Measurements from ENCODE around the gene PHF2.
A peak's percentile ranks its signal among the peaks of the same experiment; 100 is the strongest.

Gene PHF2

DNA sequence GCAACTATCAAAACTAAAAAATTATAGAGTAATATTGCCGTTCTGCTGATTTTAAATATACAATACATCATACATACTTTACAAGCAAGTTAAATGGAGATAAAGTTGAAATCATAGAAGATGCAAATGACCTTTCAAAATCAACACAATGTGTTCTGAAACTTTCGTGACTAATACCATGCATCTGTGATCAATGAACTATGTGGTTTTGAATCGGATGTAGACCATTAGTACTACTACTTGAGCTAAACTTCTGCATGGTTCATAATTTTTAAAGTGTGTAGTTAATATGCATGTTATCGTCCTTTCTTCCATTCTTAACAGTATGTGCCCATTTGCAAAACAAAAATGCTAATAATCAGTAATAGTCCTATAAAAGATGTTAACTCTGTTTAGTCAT lies 11.3 kb upstream of the PHF2 start:
- H3K4me3 ChIP-seq (ENCODE audit: low read depth, low read length) = no peak overlapping the region
- TF ChIP-seq, protein P1, sequence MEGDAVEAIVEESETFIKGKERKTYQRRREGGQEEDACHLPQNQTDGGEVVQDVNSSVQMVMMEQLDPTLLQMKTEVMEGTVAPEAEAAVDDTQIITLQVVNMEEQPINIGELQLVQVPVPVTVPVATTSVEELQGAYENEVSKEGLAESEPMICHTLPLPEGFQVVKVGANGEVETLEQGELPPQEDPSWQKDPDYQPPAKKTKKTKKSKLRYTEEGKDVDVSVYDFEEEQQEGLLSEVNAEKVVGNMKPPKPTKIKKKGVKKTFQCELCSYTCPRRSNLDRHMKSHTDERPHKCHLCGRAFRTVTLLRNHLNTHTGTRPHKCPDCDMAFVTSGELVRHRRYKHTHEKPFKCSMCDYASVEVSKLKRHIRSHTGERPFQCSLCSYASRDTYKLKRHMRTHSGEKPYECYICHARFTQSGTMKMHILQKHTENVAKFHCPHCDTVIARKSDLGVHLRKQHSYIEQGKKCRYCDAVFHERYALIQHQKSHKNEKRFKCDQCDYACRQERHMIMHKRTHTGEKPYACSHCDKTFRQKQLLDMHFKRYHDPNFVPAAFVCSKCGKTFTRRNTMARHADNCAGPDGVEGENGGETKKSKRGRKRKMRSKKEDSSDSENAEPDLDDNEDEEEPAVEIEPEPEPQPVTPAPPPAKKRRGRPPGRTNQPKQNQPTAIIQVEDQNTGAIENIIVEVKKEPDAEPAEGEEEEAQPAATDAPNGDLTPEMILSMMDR (IDR thresholded peaks at IDR 0.05; ENCODE audit: insufficient read depth, low read length, missing control alignments) = no peak
- no peak for DNase-seq (ENCODE audit: low read depth, low spot score)
- ChIA-PET CTCF (interaction anchor here (0.8 to 3.7 kb wide), 13 partner anchors 8 to 404 kb away, joined by 3 to 94 read pairs (median 10); partner anchors contain the start of genes FAM120A and FAM120AOS), POLR2A (no interaction called here)

GRCh38 chr9:93566408-93567270 lies 9.7 kb upstream of the PHF2 start:
- peak overlapping the region; percentile 70 for H3K4me3 ChIP-seq (ENCODE audit: low read depth, low read length)
- ChIA-PET CTCF (interaction anchor here (0.6 to 3.7 kb wide), 54 partner anchors 8 to 603 kb away, joined by 3 to 94 read pairs (median 5); partner anchors contain the start of genes FAM120A and FAM120AOS), POLR2A (interaction anchor here (0.5 to 1.3 kb wide), 8 partner anchors 8 to 1375 kb away, joined by 3 to 14 read pairs (median 4); partner anchors contain the start of gene PHF2)
- TF ChIP-seq, protein P1 (IDR thresholded peaks at IDR 0.05; ENCODE audit: insufficient read depth, low read length, missing control alignments) = peak; percentile 98
- peak; percentile 50 for DNase-seq (ENCODE audit: low read depth, low spot score)

- ChIA-PET POLR2A (interaction anchor here (1.3 kb wide), 2 partner anchors 9 to 11 kb away, joined by 6 to 14 read pairs; partner anchors contain the start of gene PHF2), CTCF (interaction anchor here (0.9 to 3.7 kb wide), 17 partner anchors 7 to 458 kb away, joined by 3 to 94 read pairs (median 9); partner anchors contain the start of gene FAM120A)
- DNase-seq (ENCODE audit: low read depth, low spot score) = no peak
- TF ChIP-seq, protein P1 (IDR thresholded peaks at IDR 0.05; ENCODE audit: insufficient read depth, low read length, missing control alignments) = no peak
- peak overlapping the region; percentile 70 for H3K4me3 ChIP-seq (ENCODE audit: low read depth, low read length)
Measured at GRCh38 chr9:93567271-93567959, 9.0 kb upstream of the PHF2 start.

- POLR2A ChIA-PET = no interaction called here
- TF ChIP-seq, protein P1 (IDR thresholded peaks at IDR 0.05; ENCODE audit: insufficient read depth, low read length, missing control alignments) = no peak
- CTCF ChIA-PET = no interaction called here
- H3K4me3 ChIP-seq (ENCODE audit: low read depth, low read length) = no peak overlapping the region
- DNase-seq (ENCODE audit: low read depth, low spot score) = no peak
Measured at GRCh38 chr9:93568169-93568568, 8.2 kb upstream of the PHF2 start.

DNA sequence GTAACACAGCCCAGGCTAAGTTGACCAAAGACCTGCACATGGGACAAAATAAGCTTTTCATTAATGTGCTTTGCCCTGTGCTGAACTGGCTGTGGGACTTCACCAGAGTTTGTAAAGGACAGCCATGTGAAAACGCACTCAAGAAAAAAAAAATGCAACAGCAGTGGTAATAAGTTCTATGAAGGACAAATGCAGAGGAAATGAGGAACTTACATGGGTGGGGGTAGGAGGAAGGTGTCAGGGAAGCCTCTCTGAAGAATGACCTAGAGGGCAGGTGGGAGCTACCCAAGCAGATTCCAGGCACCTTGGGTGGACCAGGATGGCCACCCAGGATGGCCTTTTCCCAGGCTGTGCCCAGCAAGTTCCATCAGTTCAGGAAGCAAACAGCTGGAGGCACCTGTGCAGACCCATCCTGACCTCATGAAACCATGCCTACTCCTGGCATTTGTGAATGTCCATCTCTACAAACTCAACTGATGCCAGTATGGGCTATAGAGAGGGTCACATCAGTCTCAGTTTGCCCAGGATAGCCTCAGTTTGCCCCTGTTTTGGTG lies 6.7 kb upstream of the PHF2 start:
- TF ChIP-seq, protein P1 (IDR thresholded peaks at IDR 0.05; ENCODE audit: insufficient read depth, low read length, missing control alignments) = no peak
- ChIA-PET CTCF (interaction anchor here (1.0 kb wide), 1 partner anchor 409 kb away, joined by 4 read pairs; no protein-coding TSS in a partner anchor), POLR2A (no interaction called here)
- no peak overlapping the region for H3K4me3 ChIP-seq (ENCODE audit: low read depth, low read length)
- no peak for DNase-seq (ENCODE audit: low read depth, low spot score)

All from AG04449 (cell line).